ENCODE results near the gene AZGP1. TPM values are rescaled to one million over a fixed set of nuclear protein-coding genes. Genes with fewer than 3 reads are reported as not detected.
A peak's percentile ranks its signal among the peaks of the same experiment; 100 is the strongest.

Gene AZGP1
- total RNA-seq, 1 donor from 2014 or later: not detected

DNA sequence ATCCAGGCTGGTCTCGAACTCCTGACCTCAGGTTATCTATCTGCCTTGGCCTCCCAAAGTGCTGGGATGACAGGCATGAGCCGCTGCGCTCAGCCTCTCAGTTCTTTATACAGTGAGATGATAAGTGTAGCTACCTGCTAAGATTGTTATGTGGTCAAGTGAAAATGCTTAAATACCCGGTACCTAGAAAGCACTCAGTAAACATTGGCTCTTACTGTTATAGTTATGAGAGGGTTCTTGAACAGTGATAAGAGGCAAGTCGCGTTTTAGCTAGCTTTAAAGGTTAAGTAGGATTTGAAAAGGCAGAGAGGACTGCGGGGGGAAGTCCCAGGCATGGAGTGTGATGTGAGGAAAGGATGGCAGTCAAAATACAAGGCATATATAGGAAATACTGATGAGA is 44.1 kb upstream of the AZGP1 start:
- H3K27ac Mint-ChIP-seq (ENCODE audit: unreplicated experiment): no peak overlapping the region
- peaks cover 23% of the 10 kb centered on the region for H3K4me1 Mint-ChIP-seq (ENCODE audit: unreplicated experiment)
- peaks cover 26% of the 10 kb centered on the region for H3K36me3 Mint-ChIP-seq (ENCODE audit: unreplicated experiment)
- TF ChIP-seq, protein P1, sequence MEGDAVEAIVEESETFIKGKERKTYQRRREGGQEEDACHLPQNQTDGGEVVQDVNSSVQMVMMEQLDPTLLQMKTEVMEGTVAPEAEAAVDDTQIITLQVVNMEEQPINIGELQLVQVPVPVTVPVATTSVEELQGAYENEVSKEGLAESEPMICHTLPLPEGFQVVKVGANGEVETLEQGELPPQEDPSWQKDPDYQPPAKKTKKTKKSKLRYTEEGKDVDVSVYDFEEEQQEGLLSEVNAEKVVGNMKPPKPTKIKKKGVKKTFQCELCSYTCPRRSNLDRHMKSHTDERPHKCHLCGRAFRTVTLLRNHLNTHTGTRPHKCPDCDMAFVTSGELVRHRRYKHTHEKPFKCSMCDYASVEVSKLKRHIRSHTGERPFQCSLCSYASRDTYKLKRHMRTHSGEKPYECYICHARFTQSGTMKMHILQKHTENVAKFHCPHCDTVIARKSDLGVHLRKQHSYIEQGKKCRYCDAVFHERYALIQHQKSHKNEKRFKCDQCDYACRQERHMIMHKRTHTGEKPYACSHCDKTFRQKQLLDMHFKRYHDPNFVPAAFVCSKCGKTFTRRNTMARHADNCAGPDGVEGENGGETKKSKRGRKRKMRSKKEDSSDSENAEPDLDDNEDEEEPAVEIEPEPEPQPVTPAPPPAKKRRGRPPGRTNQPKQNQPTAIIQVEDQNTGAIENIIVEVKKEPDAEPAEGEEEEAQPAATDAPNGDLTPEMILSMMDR (IDR thresholded peaks at IDR 0.05): no peak
- no peak for DNase-seq (ENCODE audit: extremely low spot score, unreplicated experiment)
- H3K27me3 Mint-ChIP-seq (ENCODE audit: unreplicated experiment): no peaks in the 10 kb centered on the region
- no peaks in the 10 kb centered on the region for H3K9me3 Mint-ChIP-seq (ENCODE audit: unreplicated experiment)
- no peak overlapping the region for H3K4me3 Mint-ChIP-seq (ENCODE audit: unreplicated experiment)

DNA sequence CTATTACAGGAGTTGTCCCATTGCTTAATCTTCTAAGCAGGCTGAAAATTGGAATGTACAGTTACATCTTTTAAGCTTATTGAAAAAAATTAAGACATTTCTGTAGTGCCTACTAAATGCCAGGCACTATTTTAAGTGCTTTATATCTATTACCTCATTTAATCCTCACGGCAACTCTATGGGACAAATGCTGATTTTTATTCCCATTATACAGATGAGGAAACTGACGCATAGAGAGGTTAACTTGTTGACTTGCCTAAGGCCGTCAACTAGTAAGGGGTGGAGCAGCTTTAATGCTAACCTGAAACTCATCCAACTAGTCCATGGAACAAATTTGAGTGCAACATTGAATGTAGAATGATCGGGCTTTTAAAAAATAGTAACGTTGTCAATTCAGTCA is 42.0 kb upstream of the AZGP1 start:
- no peak for DNase-seq (ENCODE audit: extremely low spot score, unreplicated experiment)
- Mint-ChIP-seq H3K27ac (ENCODE audit: unreplicated experiment) (no peak overlapping the region), H3K9me3 (ENCODE audit: unreplicated experiment) (no peaks in the 10 kb centered on the region), H3K36me3 (ENCODE audit: unreplicated experiment) (peaks cover 16% of the 10 kb centered on the region), H3K27me3 (ENCODE audit: unreplicated experiment) (no peaks in the 10 kb centered on the region), H3K4me1 (ENCODE audit: unreplicated experiment) (peaks cover 25% of the 10 kb centered on the region), H3K4me3 (ENCODE audit: unreplicated experiment) (no peak overlapping the region)
- TF ChIP-seq, protein P1 (IDR thresholded peaks at IDR 0.05): no peak

DNA sequence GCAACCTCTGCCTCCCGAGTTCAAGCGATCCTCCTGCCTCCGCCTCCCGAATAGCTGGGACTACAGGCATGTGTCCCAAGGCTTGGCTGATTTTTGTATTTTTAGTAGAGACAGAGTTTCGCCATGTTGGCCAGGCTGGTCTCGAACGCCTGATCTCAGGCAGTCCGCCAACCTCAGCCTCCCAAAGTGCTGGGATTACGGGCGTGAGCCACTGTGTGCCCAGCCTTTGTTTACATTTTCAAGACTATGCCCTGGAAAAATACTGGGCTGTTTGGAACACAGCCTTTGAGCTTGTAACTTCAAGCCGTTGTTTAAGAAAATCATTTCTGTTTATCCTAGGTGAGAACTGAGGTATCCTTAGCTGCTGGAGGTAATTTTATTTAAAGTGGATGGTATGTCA is 41.5 kb upstream of the AZGP1 start:
- TF ChIP-seq, protein P1 (IDR thresholded peaks at IDR 0.05): no peak
- H3K27me3 Mint-ChIP-seq (ENCODE audit: unreplicated experiment): no peaks in the 10 kb centered on the region
- peaks cover 25% of the 10 kb centered on the region for H3K4me1 Mint-ChIP-seq (ENCODE audit: unreplicated experiment)
- no peak overlapping the region for H3K4me3 Mint-ChIP-seq (ENCODE audit: unreplicated experiment)
- no peak overlapping the region for H3K27ac Mint-ChIP-seq (ENCODE audit: unreplicated experiment)
- DNase-seq (ENCODE audit: extremely low spot score, unreplicated experiment): no peak
- no peaks in the 10 kb centered on the region for H3K9me3 Mint-ChIP-seq (ENCODE audit: unreplicated experiment)
- peaks cover 13% of the 10 kb centered on the region for H3K36me3 Mint-ChIP-seq (ENCODE audit: unreplicated experiment)

DNA sequence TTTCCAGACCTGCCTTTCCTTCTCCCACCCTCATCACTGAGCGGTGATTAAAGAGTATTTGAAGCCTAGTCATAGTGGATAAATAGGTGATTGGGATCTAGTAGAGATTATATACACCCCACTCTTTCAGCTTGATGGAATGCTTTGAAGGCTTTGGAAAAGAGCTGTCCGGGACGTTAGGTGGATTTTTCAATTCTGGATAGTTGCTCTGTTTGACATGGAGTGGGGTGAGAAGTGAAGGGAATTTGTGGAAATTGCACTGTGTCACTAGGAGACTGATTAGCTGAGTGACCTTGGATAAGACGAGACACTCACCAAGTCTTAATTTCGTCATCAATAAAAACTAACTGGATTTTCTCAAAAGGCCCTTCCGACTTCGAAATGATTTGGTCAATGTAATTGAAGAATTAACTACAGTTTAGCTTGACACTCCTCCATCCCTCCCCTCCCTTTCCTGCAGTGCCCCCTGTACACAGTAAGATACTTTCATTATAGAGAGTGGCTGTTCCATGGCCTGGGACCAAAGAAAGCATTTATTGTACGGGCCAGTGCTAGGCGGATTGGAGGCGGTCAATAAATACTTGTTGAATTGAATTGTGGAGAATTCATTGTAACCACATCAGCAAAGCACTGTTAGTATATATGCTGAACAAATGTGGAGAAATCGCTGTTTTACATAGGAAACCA is 40.5 kb upstream of the AZGP1 start:
- Mint-ChIP-seq H3K9me3 (ENCODE audit: unreplicated experiment) (no peaks in the 10 kb centered on the region), H3K27ac (ENCODE audit: unreplicated experiment) (peak overlapping the region; percentile 93), H3K4me3 (ENCODE audit: unreplicated experiment) (peak overlapping the region; percentile 90), H3K4me1 (ENCODE audit: unreplicated experiment) (peaks cover 25% of the 10 kb centered on the region), H3K36me3 (ENCODE audit: unreplicated experiment) (peaks cover 7% of the 10 kb centered on the region), H3K27me3 (ENCODE audit: unreplicated experiment) (peaks cover 6% of the 10 kb centered on the region)
- DNase-seq (ENCODE audit: extremely low spot score, unreplicated experiment): no peak
- TF ChIP-seq, protein P1 (IDR thresholded peaks at IDR 0.05): no peak

DNA sequence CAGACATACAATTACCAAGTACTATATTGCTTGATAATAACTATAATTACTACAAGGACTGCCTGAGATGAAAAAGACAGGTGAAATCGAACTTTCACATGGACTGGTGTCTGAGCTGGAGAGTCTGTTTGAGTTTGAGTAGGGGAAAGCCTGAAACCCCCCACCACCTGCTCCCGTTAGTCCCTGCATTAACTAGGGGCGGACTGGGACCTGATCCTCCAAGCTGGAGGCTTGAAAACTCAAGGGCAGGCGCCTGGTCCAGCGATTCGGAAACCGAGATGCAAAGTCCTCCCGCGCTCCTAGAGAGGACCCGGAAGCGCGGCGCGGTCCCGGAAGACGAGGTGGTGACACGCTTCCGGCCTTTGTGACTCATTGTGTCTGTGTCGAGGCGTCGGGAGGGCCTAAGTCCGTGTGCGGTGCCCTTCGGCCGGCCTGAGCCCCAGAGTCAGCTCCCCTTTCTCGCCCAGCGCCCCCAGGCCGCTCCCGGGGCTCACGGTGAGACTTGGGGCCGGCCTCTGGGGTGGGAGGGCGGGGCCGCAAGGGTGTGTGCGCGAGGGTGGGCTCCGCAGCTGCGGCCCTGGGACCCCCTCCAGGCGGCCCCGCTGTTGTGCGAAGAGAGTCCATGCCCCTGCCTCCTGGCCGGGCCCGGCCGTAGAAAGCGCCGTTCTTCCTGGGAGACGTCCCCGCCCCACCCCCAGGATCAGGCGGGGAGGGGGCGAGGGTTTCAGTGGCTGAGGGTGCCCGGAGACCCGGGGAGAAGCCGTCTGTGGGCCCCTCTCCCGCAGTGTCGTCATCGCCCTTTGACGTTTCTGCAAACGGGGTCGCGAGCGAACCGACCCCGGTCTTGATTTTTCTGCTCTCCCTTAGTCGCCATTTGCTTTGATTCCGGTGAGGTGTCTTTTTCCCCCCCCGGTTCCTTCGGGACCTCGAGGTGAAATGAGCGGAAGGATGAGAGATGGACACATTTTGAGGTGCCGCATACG is 39.7 kb upstream of the AZGP1 start, which contains the start of gene ZKSCAN1:
TSS of gene ZKSCAN1 (plus strand) at position 365 of the 983 bp plus-strand sequence. CDS start 7,911 bp downstream, outside the sequence.
- TF ChIP-seq, protein P1 (IDR thresholded peaks at IDR 0.05): no peak
- H3K4me3 Mint-ChIP-seq (ENCODE audit: unreplicated experiment): peak within 1 kb of the TSS; percentile 90
- peak; percentile 92 for DNase-seq (ENCODE audit: extremely low spot score, unreplicated experiment)
- peaks cover 7% of the 10 kb centered on the region for H3K36me3 Mint-ChIP-seq (ENCODE audit: unreplicated experiment)
- H3K27ac Mint-ChIP-seq (ENCODE audit: unreplicated experiment): peak within 1 kb of the TSS; percentile 93
- H3K27me3 Mint-ChIP-seq (ENCODE audit: unreplicated experiment): peaks cover 8% of the 10 kb centered on the region
- H3K9me3 Mint-ChIP-seq (ENCODE audit: unreplicated experiment): no peaks in the 10 kb centered on the region
- H3K4me1 Mint-ChIP-seq (ENCODE audit: unreplicated experiment): peaks cover 25% of the 10 kb centered on the region

All from osteocyte (in vitro differentiated cells).